Kidney glomerular epithelial cell (primary cell): Measurements from ENCODE around the gene SLC18A3.

Experiments
- DNase-seq: peaks from one replicate; lab custom pipeline; 2025; lab: John Stamatoyannopoulos, UW

The SLC18A3 gene

GRCh38 chr10:49596493-49596809 is 13.7 kb upstream of the SLC18A3 start:
- no peak for DNase-seq

- no peak for DNase-seq
Observed at GRCh38 chr10:49596836-49597235, 13.3 kb upstream of the SLC18A3 start.

GRCh38 chr10:49597426-49598163 is 12.5 kb upstream of the SLC18A3 start:
- DNase-seq = no peak

GRCh38 chr10:49598164-49598856 is 11.8 kb upstream of the SLC18A3 start:
- no peak for DNase-seq

GRCh38 chr10:49598986-49599385 is 11.1 kb upstream of the SLC18A3 start:
- DNase-seq = no peak

GRCh38 chr10:49599546-49599945 is 10.6 kb upstream of the SLC18A3 start:
- DNase-seq = no peak

GRCh38 chr10:49600046-49600445 is 10.1 kb upstream of the SLC18A3 start:
- no peak for DNase-seq

GRCh38 chr10:49600781-49601400 is 9.2 kb upstream of the SLC18A3 start:
- DNase-seq = no peak

- no peak for DNase-seq
Observed at GRCh38 chr10:49601857-49602256, 8.3 kb upstream of the SLC18A3 start.

- DNase-seq = no peak
Observed at GRCh38 chr10:49602380-49603023, 7.6 kb upstream of the SLC18A3 start.

GRCh38 chr10:49605216-49605938 is 4.7 kb upstream of the SLC18A3 start:
- no peak for DNase-seq

- no peak for DNase-seq
Observed at GRCh38 chr10:49605939-49606509, 4.1 kb upstream of the SLC18A3 start.

GRCh38 chr10:49606981-49607535 is 3.1 kb upstream of the SLC18A3 start:
- peak; percentile 81 for DNase-seq

GRCh38 chr10:49608166-49609005 is 1.7 kb upstream of the SLC18A3 start:
- DNase-seq = no peak

GRCh38 chr10:49609006-49609282 is 1.2 kb upstream of the SLC18A3 start:
- no peak for DNase-seq

GRCh38 chr10:49609283-49610113 is 612 bp upstream of the SLC18A3 start:
- DNase-seq = no peak

GRCh38 chr10:49610458-49611165 is 502 bp downstream of the SLC18A3 start:
- no peak for DNase-seq

- DNase-seq = no peak
Observed at GRCh38 chr10:49611166-49611815, 1.2 kb downstream of the SLC18A3 start.
